Epithelial cell of esophagus (primary cell): ENCODE data around the gene AOAH.

ENCODE experiments used
- DNase-seq: peaks from one replicate; pipeline ENCODE4 v3.0.0; 2010; ENCODE audit warnings: low read depth
- H3K4me3 ChIP-seq: 2 replicates; pipeline ENCODE4 v1.5.1; 2011; ENCODE audit warnings: mild to moderate bottlenecking, low read length, control low read depth
- CTCF ChIP-seq: IDR thresholded peaks from 2 replicates; pipeline ENCODE4 v1.5.1; 2011; ENCODE audit warnings: low read depth, mild to moderate bottlenecking, low read length, control low read depth, inconsistent platforms; ENCODE audit not compliant: insufficient read depth; ENCODE audit errors: missing control alignments

AOAH gene

DNA sequence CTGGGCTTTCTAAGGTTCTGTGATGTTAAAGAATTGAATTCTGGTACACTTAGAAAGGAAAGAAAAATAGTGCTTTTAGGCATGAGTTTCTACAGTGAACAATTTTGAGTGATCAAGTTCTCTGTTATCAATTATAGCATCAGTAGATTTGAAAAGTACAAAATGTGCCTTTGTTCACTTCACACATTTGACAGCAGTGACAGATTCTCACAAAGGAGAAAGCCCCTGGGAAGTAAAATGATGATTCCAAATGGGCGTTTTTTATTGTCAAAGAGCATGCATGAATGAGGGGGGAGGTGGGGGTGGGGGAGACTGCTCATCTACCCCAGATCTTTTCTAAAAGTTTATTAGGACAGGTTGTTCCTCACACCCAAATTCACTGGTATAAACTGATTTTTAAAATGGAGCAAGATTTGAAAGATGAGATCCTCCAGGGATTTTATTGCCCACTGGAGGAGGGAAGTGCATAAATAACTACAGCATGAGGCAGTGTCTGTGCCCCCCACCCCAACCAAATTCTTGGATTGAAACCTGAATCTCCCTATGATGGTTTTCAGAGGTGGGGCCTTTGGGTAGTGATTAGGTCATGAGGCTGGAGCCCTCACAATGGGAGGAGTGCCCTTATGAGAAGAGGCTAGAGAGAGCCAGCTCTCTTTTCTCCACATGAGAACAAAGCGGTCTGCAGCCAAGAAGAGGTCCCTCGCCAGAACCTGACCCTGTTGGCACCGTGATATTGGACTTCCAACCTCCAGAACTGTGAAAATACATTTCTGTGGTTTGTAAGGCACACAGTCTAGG is 79.5 kb downstream of the AOAH start:
- TF ChIP-seq CTCF, result no peak
- DNase-seq, result no peak
- H3K4me3 ChIP-seq, result no peak overlapping the region

DNA sequence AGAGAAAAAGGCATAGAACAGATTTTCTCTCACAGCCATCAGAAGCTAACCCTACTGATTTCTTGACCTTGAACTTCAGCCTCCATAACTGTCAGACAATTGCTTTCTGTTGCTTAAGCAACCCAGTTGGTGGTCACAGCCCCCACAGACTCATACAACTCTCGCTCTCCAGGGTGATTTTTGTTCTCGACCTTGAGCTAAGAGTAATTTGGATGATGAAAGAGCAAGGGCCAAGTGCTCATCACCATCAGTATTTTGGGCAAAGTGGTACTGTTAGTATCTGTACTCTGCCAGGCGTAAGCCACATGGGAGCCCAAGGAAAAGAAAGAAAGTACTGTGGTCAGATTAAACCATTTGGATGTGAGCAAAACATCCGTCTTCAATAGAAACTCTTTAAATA is 81.9 kb downstream of the AOAH start:
- TF ChIP-seq CTCF, result no peak
- H3K4me3 ChIP-seq, result no peak overlapping the region
- no peak for DNase-seq

- DNase-seq, result no peak
Measured at GRCh38 chr7:36642010-36642409, 82.3 kb downstream of the AOAH start.

DNA sequence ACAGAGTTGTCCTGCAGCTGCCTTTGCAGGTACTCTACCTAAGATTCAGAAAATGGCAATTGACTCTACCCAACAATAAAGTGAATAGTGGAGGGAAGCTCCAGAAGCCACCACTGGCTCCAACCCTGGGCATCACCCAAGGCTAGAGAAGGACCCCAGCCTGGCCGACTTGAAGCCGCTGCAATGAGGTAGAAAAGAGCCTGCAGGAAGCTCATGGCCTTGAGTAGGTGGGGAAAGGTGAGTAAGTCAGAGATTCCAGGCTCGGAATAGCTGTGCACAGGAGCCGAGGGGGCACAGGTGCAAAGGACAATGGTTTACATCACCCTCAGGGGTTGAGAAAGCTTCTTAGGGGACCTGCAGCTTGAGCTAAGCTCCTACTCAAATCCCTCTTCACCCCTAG is 83.6 kb downstream of the AOAH start:
- H3K4me3 ChIP-seq, result no peak overlapping the region
- TF ChIP-seq CTCF, result no peak
- no peak for DNase-seq

More at GRCh38 chr7:36642010-36642409, 82.3 kb downstream of the AOAH start:
- no peak for TF ChIP-seq CTCF
- no peak overlapping the region for H3K4me3 ChIP-seq

- TF ChIP-seq CTCF, result no peak
- DNase-seq, result no peak
- H3K4me3 ChIP-seq, result no peak overlapping the region
Measured at GRCh38 chr7:36639826-36640225, 84.5 kb downstream of the AOAH start.

- TF ChIP-seq CTCF, result no peak
- DNase-seq, result peak; percentile 12
- H3K4me3 ChIP-seq, result no peak overlapping the region
Measured at GRCh38 chr7:36638586-36639263, 85.6 kb downstream of the AOAH start.

DNA sequence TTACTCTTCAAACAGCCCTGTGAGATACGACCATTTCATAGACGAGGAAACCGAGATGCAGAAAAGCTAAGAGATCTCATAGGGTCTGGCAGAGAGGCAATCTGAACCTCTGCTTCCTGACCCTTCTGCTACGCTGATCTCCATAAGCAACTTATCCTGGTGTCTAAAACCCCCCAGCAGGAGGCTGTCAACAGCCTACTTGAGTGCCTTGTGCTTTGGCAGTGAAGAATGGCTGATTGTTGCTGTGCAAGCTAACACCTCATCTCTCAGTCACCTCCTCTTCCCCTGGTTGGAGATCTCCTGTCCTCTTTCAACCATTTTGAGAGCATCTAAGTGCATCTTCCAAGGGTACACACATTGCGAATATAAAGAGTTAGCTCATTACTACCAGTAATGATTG is 86.2 kb downstream of the AOAH start:
- DNase-seq, result no peak
- no peak for TF ChIP-seq CTCF
- no peak overlapping the region for H3K4me3 ChIP-seq
